Prostate gland (tissue), 2 donors: ENCODE data around the gene LAG3.

Experiments used
- POLR2A ChIP-seq: fragments of 450-650 bp; IDR thresholded peaks from one replicate; pipeline ENCODE4 v1.6.1; 2016; ENCODE audit warnings: antibody characterized with exemption, mild to moderate bottlenecking
- POLR2AphosphoS5 ChIP-seq: sonication (generic); formaldehyde crosslinking; IDR thresholded peaks from one replicate; pipeline ENCODE4 v1.6.1; 2017; ENCODE audit warnings: antibody characterized with exemption
- TF ChIP-seq, protein P1 (sequence below), 4 experiments: fragments of 200-600 bp in 2 of 4; fragments of 450-650 bp in 2 of 4; sonication (generic) in 2 of 4; IDR thresholded peaks; 1 replicate in 3 of 4; 2 replicates in 1 of 4; pipeline ENCODE4 v1.5.1; 2016 to 2019; ENCODE audit warnings: antibody characterized with exemption in 4 of 4, mild to moderate bottlenecking in 2 of 4, moderate library complexity in 2 of 4

DNA sequence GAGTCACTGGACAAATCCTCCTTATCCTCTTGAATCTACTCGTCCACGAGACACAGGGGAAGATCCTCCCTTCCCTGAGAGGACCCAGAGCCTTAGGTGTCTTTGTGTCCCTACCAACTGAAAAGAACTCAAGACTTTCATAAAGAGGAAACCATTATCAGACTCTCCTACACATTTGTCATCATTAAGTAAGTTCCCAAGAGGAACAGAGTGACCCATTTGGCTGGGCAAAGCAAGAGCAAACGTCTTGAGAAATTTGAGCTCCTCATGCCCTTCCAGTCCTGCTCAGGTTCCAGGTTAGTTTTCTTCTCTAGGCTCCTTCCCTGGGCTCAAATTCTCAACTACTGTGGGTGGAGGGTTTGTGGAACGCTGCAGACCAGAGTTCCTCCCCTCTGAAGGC is 25.1 kb upstream of the LAG3 start:
- TF ChIP-seq, protein P1, sequence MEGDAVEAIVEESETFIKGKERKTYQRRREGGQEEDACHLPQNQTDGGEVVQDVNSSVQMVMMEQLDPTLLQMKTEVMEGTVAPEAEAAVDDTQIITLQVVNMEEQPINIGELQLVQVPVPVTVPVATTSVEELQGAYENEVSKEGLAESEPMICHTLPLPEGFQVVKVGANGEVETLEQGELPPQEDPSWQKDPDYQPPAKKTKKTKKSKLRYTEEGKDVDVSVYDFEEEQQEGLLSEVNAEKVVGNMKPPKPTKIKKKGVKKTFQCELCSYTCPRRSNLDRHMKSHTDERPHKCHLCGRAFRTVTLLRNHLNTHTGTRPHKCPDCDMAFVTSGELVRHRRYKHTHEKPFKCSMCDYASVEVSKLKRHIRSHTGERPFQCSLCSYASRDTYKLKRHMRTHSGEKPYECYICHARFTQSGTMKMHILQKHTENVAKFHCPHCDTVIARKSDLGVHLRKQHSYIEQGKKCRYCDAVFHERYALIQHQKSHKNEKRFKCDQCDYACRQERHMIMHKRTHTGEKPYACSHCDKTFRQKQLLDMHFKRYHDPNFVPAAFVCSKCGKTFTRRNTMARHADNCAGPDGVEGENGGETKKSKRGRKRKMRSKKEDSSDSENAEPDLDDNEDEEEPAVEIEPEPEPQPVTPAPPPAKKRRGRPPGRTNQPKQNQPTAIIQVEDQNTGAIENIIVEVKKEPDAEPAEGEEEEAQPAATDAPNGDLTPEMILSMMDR (IDR thresholded peaks at IDR 0.05) = no peak
- TF ChIP-seq POLR2AphosphoS5 (no peak), POLR2A (no peak)
